ENCODE results near the gene PTRHD1. TPM values are rescaled to one million over a fixed set of nuclear protein-coding genes. Genes with fewer than 3 reads are reported as not detected.

PTRHD1 gene
- total RNA-seq, 1 experiment from 2014 or later: 39.2 TPM

GRCh38 chr2:24825883-24826772 is 32.9 kb upstream of the PTRHD1 start (continued):
- TF ChIP-seq, protein P1, sequence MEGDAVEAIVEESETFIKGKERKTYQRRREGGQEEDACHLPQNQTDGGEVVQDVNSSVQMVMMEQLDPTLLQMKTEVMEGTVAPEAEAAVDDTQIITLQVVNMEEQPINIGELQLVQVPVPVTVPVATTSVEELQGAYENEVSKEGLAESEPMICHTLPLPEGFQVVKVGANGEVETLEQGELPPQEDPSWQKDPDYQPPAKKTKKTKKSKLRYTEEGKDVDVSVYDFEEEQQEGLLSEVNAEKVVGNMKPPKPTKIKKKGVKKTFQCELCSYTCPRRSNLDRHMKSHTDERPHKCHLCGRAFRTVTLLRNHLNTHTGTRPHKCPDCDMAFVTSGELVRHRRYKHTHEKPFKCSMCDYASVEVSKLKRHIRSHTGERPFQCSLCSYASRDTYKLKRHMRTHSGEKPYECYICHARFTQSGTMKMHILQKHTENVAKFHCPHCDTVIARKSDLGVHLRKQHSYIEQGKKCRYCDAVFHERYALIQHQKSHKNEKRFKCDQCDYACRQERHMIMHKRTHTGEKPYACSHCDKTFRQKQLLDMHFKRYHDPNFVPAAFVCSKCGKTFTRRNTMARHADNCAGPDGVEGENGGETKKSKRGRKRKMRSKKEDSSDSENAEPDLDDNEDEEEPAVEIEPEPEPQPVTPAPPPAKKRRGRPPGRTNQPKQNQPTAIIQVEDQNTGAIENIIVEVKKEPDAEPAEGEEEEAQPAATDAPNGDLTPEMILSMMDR (IDR thresholded peaks at IDR 0.05): no peak

GRCh38 chr2:24824966-24825882 is 32.0 kb upstream of the PTRHD1 start:
- Mint-ChIP-seq H3K4me1 (peaks cover 50% of the 10 kb centered on the region), H3K27me3 (ENCODE audit: low read depth) (no peaks in the 10 kb centered on the region; the same call in 1 of the 2 replicates), H3K9me3 (peaks cover 11% of the 10 kb centered on the region; the same call in 1 of the 2 replicates), H3K4me3 (no peak overlapping the region), H3K36me3 (peaks cover 47% of the 10 kb centered on the region), H3K27ac (no peak overlapping the region)
- ChIA-PET CTCF (interaction anchor here (0.6 to 3.2 kb wide), 4 partner anchors 13 to 741 kb away, joined by 3 to 42 read pairs (median 5); partner anchors contain the start of genes CENPO and PTRHD1), POLR2A (no interaction called here)
- DNase-seq (ENCODE audit: low spot score): peak; percentile 28
- no peak for ATAC-seq
- TF ChIP-seq KAT7 (CRISPR knock-in tag; IDR thresholded peaks at IDR 0.05; ENCODE audit: borderline replicate concordance) (no peak), SP1 (CRISPR knock-in tag; conservative IDR thresholded peaks at IDR 0.05) (no peak), ZNF425 (CRISPR knock-in tag; conservative IDR thresholded peaks at IDR 0.05) (no peak), TCF7 (CRISPR knock-in tag; IDR thresholded peaks at IDR 0.05; ENCODE audit: low read depth) (no peak)
- TF ChIP-seq, protein P1 (IDR thresholded peaks at IDR 0.05): peak; percentile 29; the same call in 1 of the 2 replicates
- TF ChIP-seq, protein P2, sequence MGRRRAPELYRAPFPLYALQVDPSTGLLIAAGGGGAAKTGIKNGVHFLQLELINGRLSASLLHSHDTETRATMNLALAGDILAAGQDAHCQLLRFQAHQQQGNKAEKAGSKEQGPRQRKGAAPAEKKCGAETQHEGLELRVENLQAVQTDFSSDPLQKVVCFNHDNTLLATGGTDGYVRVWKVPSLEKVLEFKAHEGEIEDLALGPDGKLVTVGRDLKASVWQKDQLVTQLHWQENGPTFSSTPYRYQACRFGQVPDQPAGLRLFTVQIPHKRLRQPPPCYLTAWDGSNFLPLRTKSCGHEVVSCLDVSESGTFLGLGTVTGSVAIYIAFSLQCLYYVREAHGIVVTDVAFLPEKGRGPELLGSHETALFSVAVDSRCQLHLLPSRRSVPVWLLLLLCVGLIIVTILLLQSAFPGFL (CRISPR knock-in tag; IDR thresholded peaks at IDR 0.05; ENCODE audit: borderline replicate concordance): no peak

DNA sequence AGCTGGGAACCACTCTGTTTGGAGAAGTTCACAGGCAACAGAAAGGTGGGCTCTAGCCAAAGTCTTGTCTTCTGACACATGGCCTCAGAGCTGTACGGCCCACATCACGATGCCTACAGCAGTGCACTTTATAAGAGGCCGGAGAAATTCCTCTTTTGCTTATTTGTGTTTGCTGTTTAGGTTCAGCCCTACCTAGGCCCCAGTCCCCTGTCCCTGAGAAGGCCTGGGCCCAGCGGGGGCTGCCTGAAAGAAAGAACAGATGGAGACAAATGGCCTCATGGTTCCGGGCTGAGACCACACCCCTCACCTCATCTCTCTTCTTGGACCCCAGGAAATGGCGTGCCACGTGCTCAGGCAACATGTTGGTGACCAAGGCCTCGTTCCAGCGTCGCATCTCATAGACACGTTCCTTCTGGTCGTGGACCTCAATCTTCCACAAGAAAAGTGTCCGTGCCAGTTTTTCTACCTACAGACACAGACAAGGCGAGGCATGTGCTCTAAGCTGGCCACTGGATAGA is 30.9 kb upstream of the PTRHD1 start:
- Mint-ChIP-seq H3K36me3 (peaks cover 55% of the 10 kb centered on the region), H3K27me3 (ENCODE audit: low read depth) (no peaks in the 10 kb centered on the region; the same call in 1 of the 2 replicates), H3K4me1 (peaks cover 50% of the 10 kb centered on the region), H3K27ac (peak overlapping the region; percentile 11; the same call in 1 of the 2 replicates), H3K4me3 (no peak overlapping the region), H3K9me3 (peaks cover 11% of the 10 kb centered on the region; the same call in 1 of the 2 replicates)
- ATAC-seq (no peak), DNase-seq (ENCODE audit: low spot score) (peak; percentile 7)
- ChIA-PET CTCF (interaction anchor here (1.1 kb wide), 1 partner anchor 211 kb away, joined by 4 read pairs; no protein-coding TSS in a partner anchor), POLR2A (no interaction called here)
- TF ChIP-seq MAX (CRISPR knock-in tag; IDR thresholded peaks at IDR 0.05): no peak
- no peak for TF ChIP-seq TCF7 (CRISPR knock-in tag; IDR thresholded peaks at IDR 0.05; ENCODE audit: low read depth)
- TF ChIP-seq, protein P3, sequence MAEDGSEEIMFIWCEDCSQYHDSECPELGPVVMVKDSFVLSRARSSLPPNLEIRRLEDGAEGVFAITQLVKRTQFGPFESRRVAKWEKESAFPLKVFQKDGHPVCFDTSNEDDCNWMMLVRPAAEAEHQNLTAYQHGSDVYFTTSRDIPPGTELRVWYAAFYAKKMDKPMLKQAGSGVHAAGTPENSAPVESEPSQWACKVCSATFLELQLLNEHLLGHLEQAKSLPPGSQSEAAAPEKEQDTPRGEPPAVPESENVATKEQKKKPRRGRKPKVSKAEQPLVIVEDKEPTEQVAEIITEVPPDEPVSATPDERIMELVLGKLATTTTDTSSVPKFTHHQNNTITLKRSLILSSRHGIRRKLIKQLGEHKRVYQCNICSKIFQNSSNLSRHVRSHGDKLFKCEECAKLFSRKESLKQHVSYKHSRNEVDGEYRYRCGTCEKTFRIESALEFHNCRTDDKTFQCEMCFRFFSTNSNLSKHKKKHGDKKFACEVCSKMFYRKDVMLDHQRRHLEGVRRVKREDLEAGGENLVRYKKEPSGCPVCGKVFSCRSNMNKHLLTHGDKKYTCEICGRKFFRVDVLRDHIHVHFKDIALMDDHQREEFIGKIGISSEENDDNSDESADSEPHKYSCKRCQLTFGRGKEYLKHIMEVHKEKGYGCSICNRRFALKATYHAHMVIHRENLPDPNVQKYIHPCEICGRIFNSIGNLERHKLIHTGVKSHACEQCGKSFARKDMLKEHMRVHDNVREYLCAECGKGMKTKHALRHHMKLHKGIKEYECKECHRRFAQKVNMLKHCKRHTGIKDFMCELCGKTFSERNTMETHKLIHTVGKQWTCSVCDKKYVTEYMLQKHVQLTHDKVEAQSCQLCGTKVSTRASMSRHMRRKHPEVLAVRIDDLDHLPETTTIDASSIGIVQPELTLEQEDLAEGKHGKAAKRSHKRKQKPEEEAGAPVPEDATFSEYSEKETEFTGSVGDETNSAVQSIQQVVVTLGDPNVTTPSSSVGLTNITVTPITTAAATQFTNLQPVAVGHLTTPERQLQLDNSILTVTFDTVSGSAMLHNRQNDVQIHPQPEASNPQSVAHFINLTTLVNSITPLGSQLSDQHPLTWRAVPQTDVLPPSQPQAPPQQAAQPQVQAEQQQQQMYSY (CRISPR knock-in tag; IDR thresholded peaks at IDR 0.05): no peak
- no peak for TF ChIP-seq ATF1 (CRISPR knock-in tag; IDR thresholded peaks at IDR 0.05)
- TF ChIP-seq HMGXB4 (CRISPR knock-in tag; IDR thresholded peaks at IDR 0.05): no peak
